GM12864 (cell line): Measurements from ENCODE around the gene NFU1.

Experiments
- DNase-seq: peaks from one replicate; pipeline ENCODE4 v3.0.0-alpha.2; 2011; ENCODE audit warnings: low read depth
- H3K4me3 ChIP-seq: 2 replicates; pipeline ENCODE4 v1.5.1; 2011; ENCODE audit warnings: mild to moderate bottlenecking, low read depth, low read length, control low read depth
- TF ChIP-seq, protein P1 (sequence below): IDR thresholded peaks from 2 replicates; pipeline ENCODE4 v1.5.1; 2011; ENCODE audit warnings: low read depth, mild to moderate bottlenecking, moderate library complexity, low read length, control low read depth, inconsistent platforms; ENCODE audit errors: missing control alignments

Gene NFU1

DNA sequence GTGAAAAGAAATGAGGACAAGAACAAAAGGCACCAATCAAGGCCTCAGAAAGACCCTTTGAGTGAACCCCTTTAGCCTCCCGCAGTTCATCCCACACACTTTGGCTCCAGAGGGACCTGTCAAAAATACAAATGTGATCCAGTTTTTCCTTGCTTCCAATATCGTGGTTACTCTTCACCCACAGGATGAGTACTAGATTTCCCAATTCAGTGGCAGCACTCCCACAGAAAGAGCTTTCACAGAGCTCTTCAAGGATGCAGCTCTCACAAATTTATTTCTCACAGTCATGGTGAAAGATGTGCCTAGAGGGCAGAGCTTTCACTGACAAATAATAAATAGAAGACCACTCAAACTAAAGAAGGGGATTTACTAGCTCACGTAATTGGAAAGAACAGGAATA, 47.2 kb downstream of the NFU1 start:
- H3K4me3 ChIP-seq: no peak overlapping the region
- TF ChIP-seq, protein P1, sequence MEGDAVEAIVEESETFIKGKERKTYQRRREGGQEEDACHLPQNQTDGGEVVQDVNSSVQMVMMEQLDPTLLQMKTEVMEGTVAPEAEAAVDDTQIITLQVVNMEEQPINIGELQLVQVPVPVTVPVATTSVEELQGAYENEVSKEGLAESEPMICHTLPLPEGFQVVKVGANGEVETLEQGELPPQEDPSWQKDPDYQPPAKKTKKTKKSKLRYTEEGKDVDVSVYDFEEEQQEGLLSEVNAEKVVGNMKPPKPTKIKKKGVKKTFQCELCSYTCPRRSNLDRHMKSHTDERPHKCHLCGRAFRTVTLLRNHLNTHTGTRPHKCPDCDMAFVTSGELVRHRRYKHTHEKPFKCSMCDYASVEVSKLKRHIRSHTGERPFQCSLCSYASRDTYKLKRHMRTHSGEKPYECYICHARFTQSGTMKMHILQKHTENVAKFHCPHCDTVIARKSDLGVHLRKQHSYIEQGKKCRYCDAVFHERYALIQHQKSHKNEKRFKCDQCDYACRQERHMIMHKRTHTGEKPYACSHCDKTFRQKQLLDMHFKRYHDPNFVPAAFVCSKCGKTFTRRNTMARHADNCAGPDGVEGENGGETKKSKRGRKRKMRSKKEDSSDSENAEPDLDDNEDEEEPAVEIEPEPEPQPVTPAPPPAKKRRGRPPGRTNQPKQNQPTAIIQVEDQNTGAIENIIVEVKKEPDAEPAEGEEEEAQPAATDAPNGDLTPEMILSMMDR: no peak
- no peak for DNase-seq

DNA sequence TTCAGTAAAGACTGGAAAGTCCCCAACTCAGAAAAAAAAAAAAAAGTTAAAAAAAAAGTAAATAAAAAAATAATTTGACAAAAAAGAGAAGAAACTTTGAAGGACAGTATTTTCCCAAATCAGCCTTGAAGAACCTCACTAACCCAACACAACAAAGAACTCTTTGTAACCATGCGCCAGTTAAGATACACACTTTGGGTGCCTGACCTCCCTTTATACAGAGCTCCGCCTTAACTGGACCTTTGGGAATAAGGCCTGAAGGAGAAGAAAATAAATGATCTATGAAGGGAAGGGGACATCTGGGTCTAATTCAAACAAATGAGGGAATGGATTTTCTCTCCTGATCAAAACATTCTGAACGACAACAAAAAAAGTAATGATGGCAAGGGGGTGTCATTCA, 48.0 kb downstream of the NFU1 start:
- H3K4me3 ChIP-seq: no peak overlapping the region
- TF ChIP-seq, protein P1: no peak
- DNase-seq: no peak

DNA sequence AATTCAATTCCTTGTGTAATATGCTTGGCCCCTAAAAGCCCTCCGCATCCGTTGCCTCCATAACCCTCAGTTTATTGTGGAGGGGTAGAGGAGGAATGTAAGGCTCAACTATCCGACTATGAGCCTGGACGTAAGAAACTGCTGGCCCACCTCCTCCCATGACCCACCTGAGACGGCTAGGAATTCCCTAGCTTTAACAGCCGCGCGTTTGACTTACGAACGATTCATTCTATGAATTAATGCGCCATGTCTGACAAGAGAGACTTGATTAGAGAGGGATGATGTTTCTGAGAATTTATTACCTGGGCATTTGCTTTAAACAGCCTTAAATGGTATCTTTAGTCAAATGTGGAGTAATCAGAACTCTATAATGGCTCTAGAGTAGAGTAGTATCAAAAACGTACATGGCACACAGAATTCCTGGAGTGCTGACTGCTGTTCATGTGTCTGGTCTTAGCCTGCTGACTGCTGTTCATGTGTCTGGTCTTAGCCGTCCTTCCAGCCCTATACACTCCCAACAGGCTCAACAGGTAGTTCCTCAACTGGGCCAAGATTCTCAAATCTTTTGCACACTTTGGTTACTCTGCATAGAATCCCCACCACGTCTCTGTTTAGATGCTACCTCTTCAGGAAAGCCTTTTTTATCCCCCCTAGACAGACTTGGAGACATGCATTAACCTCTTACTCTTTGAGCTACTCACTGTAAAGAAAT, 49.3 kb downstream of the NFU1 start:
- TF ChIP-seq, protein P1: no peak

GRCh38 chr2:69386789-69387734, 50.2 kb downstream of the NFU1 start, which contains the start of gene GFPT1:
TSS of gene GFPT1 (minus strand) at chr2:69387227. CDS start at chr2:69387071, 156 bp downstream.
- peak; percentile 62 for DNase-seq
- H3K4me3 ChIP-seq: peak within 1 kb of the TSS; percentile 66
- TF ChIP-seq, protein P1: no peak

More for the DNA sequence above, 49.3 kb downstream of the NFU1 start:
- DNase-seq: no peak
- peak overlapping the region; percentile 66 for H3K4me3 ChIP-seq

GRCh38 chr2:69386360-69386759, 50.9 kb downstream of the NFU1 start:
- H3K4me3 ChIP-seq: peak overlapping the region; percentile 66
- TF ChIP-seq, protein P1: no peak
- no peak for DNase-seq

- DNase-seq: no peak
- TF ChIP-seq, protein P1: no peak
- peak overlapping the region; percentile 66 for H3K4me3 ChIP-seq
Measured at GRCh38 chr2:69385443-69386151, 51.6 kb downstream of the NFU1 start.
